Common myeloid progenitor, CD34-positive (primary cell): ENCODE measurements around the gene INTS14.

Source experiments
- CTCF ChIA-PET: fragments of 350-600 bp; sonication (Branson Sonifier 250); formaldehyde crosslinking; loops from one replicate; lab custom pipeline; 2021; ENCODE audit warnings: antibody characterized with exemption; lab: Charles Lee
- POLR2A ChIA-PET: fragments of 350-600 bp; sonication (Branson Sonifier 250); formaldehyde crosslinking; loops from one replicate; lab custom pipeline; 2021; ENCODE audit warnings: antibody characterized with exemption; lab: Charles Lee
- DNase-seq, 3 donors: peaks; one replicate each; pipeline versions ENCODE4 v3.0.0 to v3.0.0-alpha.2; 2013
- H3K27ac ChIP-seq, 2 experiments: 1 replicate in 1 of 2; 2 replicates in 1 of 2; pipeline ENCODE4 v1.7.0; 2013; ENCODE audit warnings: inconsistent platforms in 2 of 2, low read length in 2 of 2, mild to moderate bottlenecking in 2 of 2, low read depth in 1 of 2, moderate library complexity in 1 of 2; ENCODE audit not compliant: severe bottlenecking in 2 of 2, insufficient read depth in 1 of 2, poor library complexity in 1 of 2
- H3K27me3 ChIP-seq, 5 experiments: replicated peaks in 2 of 5; 1 replicate in 3 of 5; 2 replicates in 2 of 5; pipeline versions ENCODE4 v1.6.1 to v1.7.0; 2013; ENCODE audit warnings: low read length in 4 of 5, mild to moderate bottlenecking in 2 of 5, moderate library complexity in 2 of 5, inconsistent platforms in 1 of 5; ENCODE audit not compliant: insufficient read depth in 5 of 5, control insufficient read depth in 4 of 5
- H3K36me3 ChIP-seq, 4 experiments: 1 replicate in 2 of 4; 2 replicates in 2 of 4; pipeline versions ENCODE4 v1.6.1 to v1.7.0; 2013; ENCODE audit warnings: low read length in 3 of 4, control low read depth in 1 of 4, mild to moderate bottlenecking in 1 of 4; ENCODE audit not compliant: control insufficient read depth in 4 of 4, insufficient read depth in 4 of 4
- H3K4me1 ChIP-seq, 4 experiments: 1 replicate in 3 of 4; 2 replicates in 1 of 4; pipeline versions ENCODE4 v1.6.1 to v1.7.1; 2013; ENCODE audit warnings: low read length in 3 of 4, mild to moderate bottlenecking in 3 of 4, control low read depth in 1 of 4, inconsistent platforms in 1 of 4, moderate library complexity in 1 of 4; ENCODE audit not compliant: control insufficient read depth in 4 of 4, insufficient read depth in 4 of 4; ENCODE audit errors: control extremely low read depth in 1 of 4
- H3K4me3 ChIP-seq, 7 experiments: 1 replicate in 4 of 7; 2 replicates in 3 of 7; pipeline versions ENCODE4 v1.5.1 to v1.7.0; 2013; ENCODE audit warnings: mild to moderate bottlenecking in 7 of 7, low read length in 6 of 7, moderate library complexity in 6 of 7, inconsistent platforms in 2 of 7, low read depth in 2 of 7, control low read depth in 1 of 7; ENCODE audit not compliant: insufficient read depth in 4 of 7, control insufficient read depth in 1 of 7; ENCODE audit errors: extremely low read depth in 1 of 7
- H3K9me3 ChIP-seq, 5 experiments: 1 replicate in 4 of 5; 2 replicates in 1 of 5; pipeline versions ENCODE4 v1.6.1 to v1.7.1; 2013; ENCODE audit warnings: low read length in 4 of 5, mild to moderate bottlenecking in 2 of 5, inconsistent platforms in 1 of 5, low read depth in 1 of 5, moderate library complexity in 1 of 5; ENCODE audit not compliant: control insufficient read depth in 4 of 5, insufficient read depth in 2 of 5; ENCODE audit errors: control extremely low read depth in 1 of 5
- WGBS: methylation state at CpG from one replicate; pipeline ENCODE4 v1.1.5; 2013; ENCODE audit not compliant: insufficient coverage; 5-methylcytosine and 5-hydroxymethylcytosine counted together

INTS14 gene

DNA sequence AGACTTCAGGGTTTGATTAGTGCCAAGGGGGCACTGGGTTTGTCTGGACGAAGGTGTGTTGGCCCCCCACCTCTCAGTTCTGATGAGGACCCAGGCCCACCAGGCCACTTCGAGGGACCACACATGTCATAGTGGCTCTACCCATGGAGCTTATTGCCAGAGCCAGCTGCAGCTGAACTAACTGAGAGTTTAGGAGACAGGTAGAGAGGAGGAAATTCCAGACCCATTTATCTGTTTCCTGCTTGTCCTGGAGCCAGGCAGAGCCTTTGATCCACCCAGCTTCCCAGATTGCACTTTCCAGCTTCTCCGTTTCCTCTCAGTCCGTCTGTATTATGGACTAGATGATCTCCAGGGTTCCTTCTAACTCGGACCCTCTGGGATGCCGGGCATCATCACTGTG is 31.7 kb upstream of the INTS14 start:
- POLR2A ChIA-PET, result no interaction called here
- no peak overlapping the region for H3K4me3 ChIP-seq
- WGBS, result 100% methylated on average over 2 of the region's 6 CpGs
- CTCF ChIA-PET, result interaction anchor here (0.9 to 1.5 kb wide), 4 partner anchors 10 to 39 kb away, joined by 3 read pairs; no protein-coding TSS in a partner anchor
- H3K27me3 ChIP-seq, result no peaks in the 10 kb centered on the region
- H3K9me3 ChIP-seq, result no peaks in the 10 kb centered on the region
- no peak for DNase-seq
- H3K4me1 ChIP-seq, result peaks cover 0 to 4% (median 1%) of the 10 kb centered on the region in 4 experiments
- H3K27ac ChIP-seq, result no peak overlapping the region
- peaks cover 0 to 2% (median under 1%) of the 10 kb centered on the region in 4 experiments for H3K36me3 ChIP-seq

DNA sequence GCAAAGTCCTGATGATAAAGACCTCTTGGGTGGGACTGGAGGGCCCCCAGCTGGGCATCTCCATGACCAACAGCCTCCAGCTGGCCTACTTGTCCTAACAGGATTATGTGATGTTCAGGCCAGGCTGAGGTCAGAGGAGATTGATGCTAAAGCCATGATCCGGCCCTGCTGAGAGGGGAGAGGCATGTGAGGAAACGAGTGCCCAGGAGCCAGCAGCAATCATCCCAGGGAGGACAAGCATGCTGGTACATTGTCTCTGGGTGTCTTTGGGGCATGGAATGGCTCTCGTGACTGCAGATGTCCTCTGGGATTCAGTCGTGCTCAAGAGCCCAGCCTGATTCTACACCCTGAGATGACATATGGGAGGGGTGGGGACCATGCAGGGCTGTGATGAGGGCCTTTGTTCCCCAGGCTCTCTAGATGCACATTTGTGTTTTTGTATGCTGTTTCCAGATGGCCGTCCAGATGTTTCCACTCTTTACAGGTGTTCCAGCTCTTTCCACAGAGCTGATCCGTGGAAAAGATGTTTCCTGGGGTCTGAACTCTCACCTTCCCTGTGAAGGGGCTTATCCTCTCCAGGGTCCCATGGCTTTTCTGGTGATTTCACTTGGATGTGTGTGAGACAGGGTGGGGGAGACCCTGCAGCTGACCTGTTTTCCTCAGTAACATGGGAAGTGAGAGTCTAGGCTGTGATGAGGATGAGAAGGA is 31.0 kb upstream of the INTS14 start:
- ChIA-PET POLR2A (no interaction called here), CTCF (interaction anchor here (0.9 to 1.5 kb wide), 3 partner anchors 9 to 21 kb away, joined by 3 read pairs; no protein-coding TSS in a partner anchor)
- Histone ChIP-seq H3K27me3 (no peaks in the 10 kb centered on the region), H3K9me3 (no peaks in the 10 kb centered on the region), H3K4me3 (no peak overlapping the region), H3K27ac (no peak overlapping the region), H3K36me3 (peaks cover 0 to 2% (median under 1%) of the 10 kb centered on the region in 4 experiments), H3K4me1 (peaks cover 0 to 4% (median 1%) of the 10 kb centered on the region in 4 experiments)
- 93% methylated on average over 6 of the region's 6 CpGs for WGBS
- no peak for DNase-seq

DNA sequence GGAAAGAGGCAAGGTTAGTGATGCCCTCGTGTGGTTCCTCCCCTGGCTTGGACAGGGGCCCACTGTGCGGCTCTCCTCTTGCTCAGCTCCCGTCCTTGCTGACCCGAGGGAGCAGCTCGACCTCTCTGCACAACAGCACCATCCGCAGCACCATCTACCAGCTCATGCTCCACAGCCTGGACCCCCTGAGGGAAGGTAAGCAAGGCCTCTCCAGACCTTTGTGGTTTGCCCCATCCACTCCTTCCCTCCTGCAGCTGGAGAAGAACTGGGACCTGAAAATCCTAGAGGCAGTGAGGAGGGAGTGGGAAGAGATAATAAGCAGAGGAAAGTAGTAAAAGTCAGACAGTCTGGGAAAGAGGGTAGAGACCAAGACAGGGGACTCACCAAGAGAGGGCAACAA is 28.6 kb upstream of the INTS14 start:
- Histone ChIP-seq H3K36me3 (peaks cover 0 to 2% (median 0%) of the 10 kb centered on the region in 4 experiments), H3K9me3 (no peaks in the 10 kb centered on the region), H3K4me3 (no peak overlapping the region), H3K27ac (no peak overlapping the region), H3K4me1 (peaks cover 0 to 4% (median 1%) of the 10 kb centered on the region in 4 experiments), H3K27me3 (no peaks in the 10 kb centered on the region)
- CTCF ChIA-PET, result interaction anchor here (0.9 to 3.8 kb wide), 6 partner anchors 10 to 109 kb away, joined by 3 to 24 read pairs (median 6); no protein-coding TSS in a partner anchor
- WGBS, result no CpG with 5 or more reads among the region's 6 CpGs
- POLR2A ChIA-PET, result no interaction called here
- no peak for DNase-seq

DNA sequence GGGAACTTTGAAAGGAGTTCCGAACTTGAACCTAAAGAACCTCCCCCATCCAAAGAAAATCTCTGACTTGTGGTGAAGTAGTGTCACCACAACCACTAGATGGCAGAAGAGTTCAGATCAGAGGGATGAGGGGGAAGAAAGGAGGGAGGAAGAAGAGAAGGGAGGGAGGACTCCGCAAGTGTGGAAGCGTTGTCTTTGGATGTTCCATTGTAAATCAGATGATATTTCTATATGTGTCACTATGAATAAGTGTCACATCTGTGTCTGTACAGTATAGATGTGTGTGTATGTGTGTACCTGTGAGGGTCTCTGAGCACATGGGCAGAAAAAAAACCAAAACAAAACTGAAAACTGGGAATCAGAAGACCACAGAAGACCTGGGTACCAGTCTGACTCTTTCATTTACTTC is 27.8 kb upstream of the INTS14 start:
- Histone ChIP-seq H3K9me3 (no peaks in the 10 kb centered on the region), H3K36me3 (peaks cover 0 to 2% (median 0%) of the 10 kb centered on the region in 4 experiments), H3K4me1 (peaks cover 0 to 4% (median 1%) of the 10 kb centered on the region in 4 experiments), H3K27me3 (no peaks in the 10 kb centered on the region), H3K27ac (no peak overlapping the region), H3K4me3 (peak overlapping the region in 1 of 7 experiments; percentile 43)
- POLR2A ChIA-PET, result no interaction called here
- CTCF ChIA-PET, result interaction anchor here (0.8 to 3.8 kb wide), 15 partner anchors 10 to 860 kb away, joined by 3 to 24 read pairs (median 4); partner anchors contain the start of gene SLC24A1
- DNase-seq, result peak; percentile 72 to 86 (median 86)
- 5% methylated on average over 2 of the region's 3 CpGs for WGBS

DNA sequence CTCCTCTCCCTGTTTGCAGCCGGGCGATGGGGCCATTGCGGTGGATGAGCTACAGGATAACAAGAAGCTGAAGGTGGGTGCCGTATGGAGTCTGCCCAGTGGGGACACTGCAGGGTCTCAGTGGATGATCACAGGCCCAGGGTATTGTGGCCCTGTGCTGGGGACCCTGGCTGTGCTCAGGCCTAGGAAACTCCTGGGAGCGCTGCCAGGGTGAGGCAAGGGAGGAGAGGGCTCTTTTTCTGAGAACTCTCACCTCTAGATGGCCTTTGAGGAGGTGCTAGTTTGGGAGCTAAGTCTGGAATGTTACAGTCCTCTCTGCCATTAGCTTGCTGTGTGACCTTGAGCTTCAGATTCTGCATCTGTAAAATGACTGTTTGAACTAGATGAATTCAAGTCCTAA is 27.2 kb upstream of the INTS14 start:
- H3K27me3 ChIP-seq, result no peaks in the 10 kb centered on the region
- ChIA-PET POLR2A (no interaction called here), CTCF (interaction anchor here (0.8 to 3.8 kb wide), 16 partner anchors 9 to 860 kb away, joined by 3 to 24 read pairs (median 4); partner anchors contain the start of gene SLC24A1)
- no peaks in the 10 kb centered on the region for H3K9me3 ChIP-seq
- H3K27ac ChIP-seq, result no peak overlapping the region
- no peaks in the 10 kb centered on the region for H3K36me3 ChIP-seq
- no peak overlapping the region for H3K4me3 ChIP-seq
- peaks cover 0 to 4% (median 1%) of the 10 kb centered on the region in 4 experiments for H3K4me1 ChIP-seq
- WGBS, result 100% methylated on average over 5 of the region's 5 CpGs
- DNase-seq, result no peak

DNA sequence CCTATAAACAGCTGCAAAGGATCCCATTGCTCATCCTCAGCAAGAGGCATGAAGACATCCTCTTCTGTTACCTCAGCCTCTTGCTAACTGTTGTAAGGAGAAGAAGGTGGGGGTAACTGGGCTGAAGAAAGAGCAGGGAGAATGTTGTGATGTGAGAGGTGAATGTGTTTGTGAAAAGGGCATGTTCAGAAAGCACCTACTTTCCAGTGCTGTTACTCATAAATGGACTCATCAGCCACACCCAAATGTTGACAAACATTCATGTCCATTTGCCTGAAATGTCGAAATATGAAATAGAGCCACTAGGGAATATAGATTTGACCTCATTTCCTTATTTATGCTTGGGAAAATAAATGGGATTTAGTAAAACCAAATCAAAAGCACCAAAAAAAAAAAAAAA is 23.4 kb upstream of the INTS14 start:
- no CpG with 5 or more reads among the region's 1 CpG for WGBS
- ChIA-PET POLR2A (no interaction called here), CTCF (no interaction called here)
- Histone ChIP-seq H3K27ac (no peak overlapping the region), H3K4me1 (peaks cover 0 to 4% (median 1%) of the 10 kb centered on the region in 4 experiments), H3K9me3 (no peaks in the 10 kb centered on the region), H3K4me3 (no peak overlapping the region), H3K36me3 (peaks cover 0 to 2% (median 0%) of the 10 kb centered on the region in 4 experiments), H3K27me3 (no peaks in the 10 kb centered on the region)
- DNase-seq, result no peak

DNA sequence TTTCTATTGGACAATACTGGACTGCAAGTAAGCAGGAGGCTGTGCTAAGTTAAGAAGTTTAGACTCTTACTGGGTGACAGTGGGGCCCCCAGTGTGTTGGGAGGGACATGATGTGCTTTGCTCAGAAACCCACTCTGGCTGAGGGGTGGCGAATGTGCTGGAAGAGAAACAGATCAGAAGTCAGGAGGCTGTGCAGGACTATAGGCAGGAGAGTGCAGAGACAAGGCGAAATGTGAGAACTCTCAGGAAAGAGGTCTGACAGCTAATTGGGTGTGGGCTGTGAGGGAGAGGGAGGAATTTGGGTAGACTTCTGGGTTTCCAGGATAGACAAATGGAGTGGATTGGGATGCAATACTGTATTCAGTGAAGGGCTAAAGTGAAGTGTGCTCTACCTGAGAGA is 22.8 kb upstream of the INTS14 start:
- peaks cover 0 to 2% (median under 1%) of the 10 kb centered on the region in 4 experiments for H3K4me1 ChIP-seq
- ChIA-PET CTCF (no interaction called here), POLR2A (no interaction called here)
- H3K36me3 ChIP-seq, result peaks cover 0 to 2% (median 0%) of the 10 kb centered on the region in 4 experiments
- no peak overlapping the region for H3K4me3 ChIP-seq
- H3K27ac ChIP-seq, result no peak overlapping the region
- H3K9me3 ChIP-seq, result no peaks in the 10 kb centered on the region
- no peak for DNase-seq
- WGBS, result 94% methylated on average over 2 of the region's 2 CpGs
- no peaks in the 10 kb centered on the region for H3K27me3 ChIP-seq
